ENCODE results near the gene IGHMBP2.

Gene IGHMBP2

GRCh38 chr11:68939583-68940555, 36.2 kb downstream of the IGHMBP2 start:
- WGBS, 2 experiments, result 92% methylated on average over 33 of the region's 33 CpGs
- Histone ChIP-seq H3K9me3 (ENCODE audit: control insufficient read depth, low read length) (no peaks in the 10 kb centered on the region), H3K27ac (ENCODE audit: insufficient read depth, low read depth, low read length, poor library complexity, severe bottlenecking) (no peak overlapping the region), H3K36me3 (ENCODE audit: control insufficient read depth, insufficient read depth, low read length) (peaks cover 25% of the 10 kb centered on the region), H3K4me1 (ENCODE audit: control insufficient read depth, insufficient read depth, low read length) (no peaks in the 10 kb centered on the region), H3K27me3 (ENCODE audit: control insufficient read depth, insufficient read depth, low read length, poor library complexity, severe bottlenecking) (no peaks in the 10 kb centered on the region), H3K4me3 (ENCODE audit: insufficient read depth, low read depth, low read length) (no peak overlapping the region)

- no peaks in the 10 kb centered on the region for H3K27me3 ChIP-seq (ENCODE audit: control insufficient read depth, insufficient read depth, low read length, poor library complexity, severe bottlenecking)
- WGBS, 2 experiments, result 90 to 93% methylated on average over 20 of the region's 20 CpGs
- peaks cover 25% of the 10 kb centered on the region for H3K36me3 ChIP-seq (ENCODE audit: control insufficient read depth, insufficient read depth, low read length)
- H3K9me3 ChIP-seq (ENCODE audit: control insufficient read depth, low read length), result no peaks in the 10 kb centered on the region
- H3K4me1 ChIP-seq (ENCODE audit: control insufficient read depth, insufficient read depth, low read length), result no peaks in the 10 kb centered on the region
- H3K4me3 ChIP-seq (ENCODE audit: insufficient read depth, low read depth, low read length), result no peak overlapping the region
- H3K27ac ChIP-seq (ENCODE audit: insufficient read depth, low read depth, low read length, poor library complexity, severe bottlenecking), result no peak overlapping the region
Observed at GRCh38 chr11:68940651-68941323, 37.1 kb downstream of the IGHMBP2 start.

- Histone ChIP-seq H3K27me3 (ENCODE audit: control insufficient read depth, insufficient read depth, low read length, poor library complexity, severe bottlenecking) (no peaks in the 10 kb centered on the region), H3K36me3 (ENCODE audit: control insufficient read depth, insufficient read depth, low read length) (peaks cover 23% of the 10 kb centered on the region), H3K27ac (ENCODE audit: insufficient read depth, low read depth, low read length, poor library complexity, severe bottlenecking) (no peak overlapping the region), H3K4me1 (ENCODE audit: control insufficient read depth, insufficient read depth, low read length) (no peaks in the 10 kb centered on the region), H3K9me3 (ENCODE audit: control insufficient read depth, low read length) (no peaks in the 10 kb centered on the region), H3K4me3 (ENCODE audit: insufficient read depth, low read depth, low read length) (no peak overlapping the region)
- WGBS, 2 experiments, result 93 to 97% methylated on average over 18 of the region's 18 CpGs
Observed at GRCh38 chr11:68941324-68942094, 37.8 kb downstream of the IGHMBP2 start.

- no peaks in the 10 kb centered on the region for H3K27me3 ChIP-seq (ENCODE audit: control insufficient read depth, insufficient read depth, low read length, poor library complexity, severe bottlenecking)
- peaks cover 20% of the 10 kb centered on the region for H3K36me3 ChIP-seq (ENCODE audit: control insufficient read depth, insufficient read depth, low read length)
- no peak overlapping the region for H3K4me3 ChIP-seq (ENCODE audit: insufficient read depth, low read depth, low read length)
- no peak overlapping the region for H3K27ac ChIP-seq (ENCODE audit: insufficient read depth, low read depth, low read length, poor library complexity, severe bottlenecking)
- H3K4me1 ChIP-seq (ENCODE audit: control insufficient read depth, insufficient read depth, low read length), result no peaks in the 10 kb centered on the region
- no peaks in the 10 kb centered on the region for H3K9me3 ChIP-seq (ENCODE audit: control insufficient read depth, low read length)
- 85 to 88% methylated on average over 11 of the region's 11 CpGs for WGBS, 2 experiments
Observed at GRCh38 chr11:68942095-68942620, 38.5 kb downstream of the IGHMBP2 start.

- Histone ChIP-seq H3K27me3 (ENCODE audit: control insufficient read depth, insufficient read depth, low read length, poor library complexity, severe bottlenecking) (no peaks in the 10 kb centered on the region), H3K36me3 (ENCODE audit: control insufficient read depth, insufficient read depth, low read length) (peaks cover 13% of the 10 kb centered on the region), H3K4me3 (ENCODE audit: insufficient read depth, low read depth, low read length) (no peak overlapping the region), H3K4me1 (ENCODE audit: control insufficient read depth, insufficient read depth, low read length) (no peaks in the 10 kb centered on the region), H3K27ac (ENCODE audit: insufficient read depth, low read depth, low read length, poor library complexity, severe bottlenecking) (no peak overlapping the region), H3K9me3 (ENCODE audit: control insufficient read depth, low read length) (no peaks in the 10 kb centered on the region)
- WGBS, 2 experiments, result 80 to 82% methylated on average over 9 of the region's 9 CpGs
Observed at GRCh38 chr11:68942751-68943271, 39.1 kb downstream of the IGHMBP2 start.

GRCh38 chr11:68946416-68947090, 42.9 kb downstream of the IGHMBP2 start:
- Histone ChIP-seq H3K4me1 (ENCODE audit: control insufficient read depth, insufficient read depth, low read length) (peaks cover 11% of the 10 kb centered on the region), H3K27ac (ENCODE audit: insufficient read depth, low read depth, low read length, poor library complexity, severe bottlenecking) (no peak overlapping the region), H3K4me3 (ENCODE audit: insufficient read depth, low read depth, low read length) (no peak overlapping the region), H3K27me3 (ENCODE audit: control insufficient read depth, insufficient read depth, low read length, poor library complexity, severe bottlenecking) (no peaks in the 10 kb centered on the region), H3K36me3 (ENCODE audit: control insufficient read depth, insufficient read depth, low read length) (no peaks in the 10 kb centered on the region), H3K9me3 (ENCODE audit: control insufficient read depth, low read length) (no peaks in the 10 kb centered on the region)
- WGBS, 2 experiments, result 92% methylated on average over 18 of the region's 18 CpGs

GRCh38 chr11:68947151-68947550, 43.5 kb downstream of the IGHMBP2 start:
- peaks cover 11% of the 10 kb centered on the region for H3K4me1 ChIP-seq (ENCODE audit: control insufficient read depth, insufficient read depth, low read length)
- no peak overlapping the region for H3K27ac ChIP-seq (ENCODE audit: insufficient read depth, low read depth, low read length, poor library complexity, severe bottlenecking)
- no peaks in the 10 kb centered on the region for H3K9me3 ChIP-seq (ENCODE audit: control insufficient read depth, low read length)
- 83% methylated on average over 11 of the region's 11 CpGs for WGBS, 2 experiments
- H3K27me3 ChIP-seq (ENCODE audit: control insufficient read depth, insufficient read depth, low read length, poor library complexity, severe bottlenecking), result no peaks in the 10 kb centered on the region
- H3K36me3 ChIP-seq (ENCODE audit: control insufficient read depth, insufficient read depth, low read length), result no peaks in the 10 kb centered on the region
- no peak overlapping the region for H3K4me3 ChIP-seq (ENCODE audit: insufficient read depth, low read depth, low read length)

GRCh38 chr11:68948496-68948895, 44.8 kb downstream of the IGHMBP2 start:
- H3K27me3 ChIP-seq (ENCODE audit: control insufficient read depth, insufficient read depth, low read length, poor library complexity, severe bottlenecking), result no peaks in the 10 kb centered on the region
- H3K36me3 ChIP-seq (ENCODE audit: control insufficient read depth, insufficient read depth, low read length), result no peaks in the 10 kb centered on the region
- H3K4me1 ChIP-seq (ENCODE audit: control insufficient read depth, insufficient read depth, low read length), result peaks cover 11% of the 10 kb centered on the region
- whole genome bisulfite sequencing, 2 experiments, result 62 to 74% methylated on average over 2 of the region's 2 CpGs
- no peaks in the 10 kb centered on the region for H3K9me3 ChIP-seq (ENCODE audit: control insufficient read depth, low read length)
- H3K27ac ChIP-seq (ENCODE audit: insufficient read depth, low read depth, low read length, poor library complexity, severe bottlenecking), result no peak overlapping the region
- no peak overlapping the region for H3K4me3 ChIP-seq (ENCODE audit: insufficient read depth, low read depth, low read length)

- no peak overlapping the region for H3K4me3 ChIP-seq (ENCODE audit: insufficient read depth, low read depth, low read length)
- H3K4me1 ChIP-seq (ENCODE audit: control insufficient read depth, insufficient read depth, low read length), result peaks cover 11% of the 10 kb centered on the region
- H3K36me3 ChIP-seq (ENCODE audit: control insufficient read depth, insufficient read depth, low read length), result no peaks in the 10 kb centered on the region
- no peak overlapping the region for H3K27ac ChIP-seq (ENCODE audit: insufficient read depth, low read depth, low read length, poor library complexity, severe bottlenecking)
- WGBS, 2 experiments, result 93% methylated on average over 17 of the region's 17 CpGs
- no peaks in the 10 kb centered on the region for H3K9me3 ChIP-seq (ENCODE audit: control insufficient read depth, low read length)
- no peaks in the 10 kb centered on the region for H3K27me3 ChIP-seq (ENCODE audit: control insufficient read depth, insufficient read depth, low read length, poor library complexity, severe bottlenecking)
Observed at GRCh38 chr11:68948935-68949334, 45.2 kb downstream of the IGHMBP2 start.
